ENCODE measurements around the gene NHSL1.

- no peak for TF ChIP-seq CTCF (IDR thresholded peaks at IDR 0.05)
- TF ChIP-seq ZFX (IDR thresholded peaks at IDR 0.05; ENCODE audit: borderline replicate concordance), result no peak
Observed at GRCh38 chr6:138432063-138432356, 67.3 kb downstream of the NHSL1 start.

Data from 22Rv1 (cell line).